B cell (primary cell): ENCODE data around the gene MLXIP.

Experiments used
- EZH2 ChIP-seq: IDR thresholded peaks from 2 replicates; pipeline ENCODE4 v1.6.1; 2012; ENCODE audit warnings: borderline replicate concordance, low read depth, mild to moderate bottlenecking, moderate library complexity, low read length; ENCODE audit not compliant: insufficient read depth, poor library complexity, severe bottlenecking
- TF ChIP-seq, protein P1 (sequence below): fragments of 200-600 bp; IDR thresholded peaks from one replicate; pipeline ENCODE4 v1.8.0; 2022; ENCODE audit warnings: antibody characterized with exemption, mild to moderate bottlenecking

DNA sequence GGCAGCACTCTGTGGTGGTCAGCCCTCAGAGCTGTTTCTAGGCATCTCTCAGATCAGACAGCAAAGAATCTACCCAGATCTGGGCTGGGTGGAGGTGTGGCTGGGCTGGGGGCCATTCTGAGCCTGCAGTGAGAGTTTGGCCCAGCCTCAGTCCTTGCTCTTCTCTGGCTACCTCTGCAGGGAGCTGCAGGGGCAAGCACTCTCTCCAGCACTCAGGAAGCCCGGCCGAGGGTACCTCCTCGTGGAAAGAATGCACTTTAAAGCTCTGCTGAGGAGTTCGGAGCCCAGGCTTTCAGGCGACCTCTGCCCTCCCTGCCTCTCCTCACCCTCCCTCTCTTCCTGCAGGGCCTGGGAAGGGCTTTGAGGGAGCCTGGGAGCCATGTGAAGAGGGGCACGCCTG is 64.3 kb downstream of the MLXIP start:
- TF ChIP-seq, protein P1, sequence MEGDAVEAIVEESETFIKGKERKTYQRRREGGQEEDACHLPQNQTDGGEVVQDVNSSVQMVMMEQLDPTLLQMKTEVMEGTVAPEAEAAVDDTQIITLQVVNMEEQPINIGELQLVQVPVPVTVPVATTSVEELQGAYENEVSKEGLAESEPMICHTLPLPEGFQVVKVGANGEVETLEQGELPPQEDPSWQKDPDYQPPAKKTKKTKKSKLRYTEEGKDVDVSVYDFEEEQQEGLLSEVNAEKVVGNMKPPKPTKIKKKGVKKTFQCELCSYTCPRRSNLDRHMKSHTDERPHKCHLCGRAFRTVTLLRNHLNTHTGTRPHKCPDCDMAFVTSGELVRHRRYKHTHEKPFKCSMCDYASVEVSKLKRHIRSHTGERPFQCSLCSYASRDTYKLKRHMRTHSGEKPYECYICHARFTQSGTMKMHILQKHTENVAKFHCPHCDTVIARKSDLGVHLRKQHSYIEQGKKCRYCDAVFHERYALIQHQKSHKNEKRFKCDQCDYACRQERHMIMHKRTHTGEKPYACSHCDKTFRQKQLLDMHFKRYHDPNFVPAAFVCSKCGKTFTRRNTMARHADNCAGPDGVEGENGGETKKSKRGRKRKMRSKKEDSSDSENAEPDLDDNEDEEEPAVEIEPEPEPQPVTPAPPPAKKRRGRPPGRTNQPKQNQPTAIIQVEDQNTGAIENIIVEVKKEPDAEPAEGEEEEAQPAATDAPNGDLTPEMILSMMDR = no peak
- TF ChIP-seq EZH2 = no peak
